22Rv1 (cell line): ENCODE measurements around the gene IL25.

Experiments used
- ZFX ChIP-seq: fragments of 450-650 bp; IDR thresholded peaks from 2 replicates; pipeline ENCODE4 v1.6.1; 2017; ENCODE audit warnings: antibody characterized with exemption, borderline replicate concordance
- TF ChIP-seq, protein P1 (sequence below): fragments of 450-650 bp; IDR thresholded peaks from 2 replicates; pipeline ENCODE4 v1.5.1; 2017; ENCODE audit warnings: mild to moderate bottlenecking

DNA sequence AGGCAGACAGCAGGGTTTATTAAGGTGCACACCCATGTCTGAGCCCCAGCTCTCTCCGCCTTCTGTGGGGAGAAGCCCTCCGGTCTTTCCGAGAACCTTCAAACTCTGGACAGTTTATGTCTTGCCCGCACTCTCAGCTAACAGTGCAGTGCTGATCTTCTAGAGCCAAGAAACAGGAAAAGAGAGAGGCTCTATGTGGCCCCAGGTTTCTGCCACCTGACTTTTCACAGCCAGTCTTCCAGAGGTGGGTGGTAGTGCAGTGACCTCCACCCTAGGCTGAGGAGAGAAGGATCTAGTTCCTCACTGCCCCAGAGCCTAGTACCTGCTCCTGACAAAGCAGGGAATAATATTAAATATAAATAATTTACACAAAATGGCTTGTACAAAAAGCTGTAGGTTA lies 15.9 kb upstream of the IL25 start:
- TF ChIP-seq, protein P1, sequence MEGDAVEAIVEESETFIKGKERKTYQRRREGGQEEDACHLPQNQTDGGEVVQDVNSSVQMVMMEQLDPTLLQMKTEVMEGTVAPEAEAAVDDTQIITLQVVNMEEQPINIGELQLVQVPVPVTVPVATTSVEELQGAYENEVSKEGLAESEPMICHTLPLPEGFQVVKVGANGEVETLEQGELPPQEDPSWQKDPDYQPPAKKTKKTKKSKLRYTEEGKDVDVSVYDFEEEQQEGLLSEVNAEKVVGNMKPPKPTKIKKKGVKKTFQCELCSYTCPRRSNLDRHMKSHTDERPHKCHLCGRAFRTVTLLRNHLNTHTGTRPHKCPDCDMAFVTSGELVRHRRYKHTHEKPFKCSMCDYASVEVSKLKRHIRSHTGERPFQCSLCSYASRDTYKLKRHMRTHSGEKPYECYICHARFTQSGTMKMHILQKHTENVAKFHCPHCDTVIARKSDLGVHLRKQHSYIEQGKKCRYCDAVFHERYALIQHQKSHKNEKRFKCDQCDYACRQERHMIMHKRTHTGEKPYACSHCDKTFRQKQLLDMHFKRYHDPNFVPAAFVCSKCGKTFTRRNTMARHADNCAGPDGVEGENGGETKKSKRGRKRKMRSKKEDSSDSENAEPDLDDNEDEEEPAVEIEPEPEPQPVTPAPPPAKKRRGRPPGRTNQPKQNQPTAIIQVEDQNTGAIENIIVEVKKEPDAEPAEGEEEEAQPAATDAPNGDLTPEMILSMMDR = no peak
- TF ChIP-seq ZFX = no peak
